HG03175 (cell line): Measurements from ENCODE around the gene SYMPK.

Experiments
- ATAC-seq: cut with Tn5 transposase; IDR thresholded peaks from one replicate; pipeline ENCODE4 v1.9.1; 2021; ENCODE audit warnings: mild to moderate bottlenecking, moderate library complexity; ENCODE audit not compliant: unreplicated experiment

Gene SYMPK

DNA sequence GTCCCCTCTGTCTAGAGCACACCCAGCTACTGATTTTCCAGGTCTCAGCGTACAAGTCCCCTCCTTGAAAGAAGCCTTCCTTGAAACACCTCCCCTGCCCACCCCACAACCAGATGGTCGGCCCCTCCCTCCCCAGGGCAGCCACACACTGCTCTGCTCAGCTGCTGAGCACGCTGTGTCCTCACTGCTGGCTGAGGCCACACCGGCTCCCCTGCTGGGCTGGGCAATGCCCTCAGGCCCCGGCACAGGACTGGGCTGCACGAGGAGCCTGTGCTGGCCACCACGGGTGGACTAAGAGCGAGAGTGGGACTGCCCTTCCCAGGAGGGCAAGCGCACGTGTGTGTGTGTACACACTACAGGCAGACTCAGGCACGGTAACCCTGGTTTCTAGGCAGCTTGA, 36.0 kb downstream of the SYMPK start:
- ATAC-seq = no peak

DNA sequence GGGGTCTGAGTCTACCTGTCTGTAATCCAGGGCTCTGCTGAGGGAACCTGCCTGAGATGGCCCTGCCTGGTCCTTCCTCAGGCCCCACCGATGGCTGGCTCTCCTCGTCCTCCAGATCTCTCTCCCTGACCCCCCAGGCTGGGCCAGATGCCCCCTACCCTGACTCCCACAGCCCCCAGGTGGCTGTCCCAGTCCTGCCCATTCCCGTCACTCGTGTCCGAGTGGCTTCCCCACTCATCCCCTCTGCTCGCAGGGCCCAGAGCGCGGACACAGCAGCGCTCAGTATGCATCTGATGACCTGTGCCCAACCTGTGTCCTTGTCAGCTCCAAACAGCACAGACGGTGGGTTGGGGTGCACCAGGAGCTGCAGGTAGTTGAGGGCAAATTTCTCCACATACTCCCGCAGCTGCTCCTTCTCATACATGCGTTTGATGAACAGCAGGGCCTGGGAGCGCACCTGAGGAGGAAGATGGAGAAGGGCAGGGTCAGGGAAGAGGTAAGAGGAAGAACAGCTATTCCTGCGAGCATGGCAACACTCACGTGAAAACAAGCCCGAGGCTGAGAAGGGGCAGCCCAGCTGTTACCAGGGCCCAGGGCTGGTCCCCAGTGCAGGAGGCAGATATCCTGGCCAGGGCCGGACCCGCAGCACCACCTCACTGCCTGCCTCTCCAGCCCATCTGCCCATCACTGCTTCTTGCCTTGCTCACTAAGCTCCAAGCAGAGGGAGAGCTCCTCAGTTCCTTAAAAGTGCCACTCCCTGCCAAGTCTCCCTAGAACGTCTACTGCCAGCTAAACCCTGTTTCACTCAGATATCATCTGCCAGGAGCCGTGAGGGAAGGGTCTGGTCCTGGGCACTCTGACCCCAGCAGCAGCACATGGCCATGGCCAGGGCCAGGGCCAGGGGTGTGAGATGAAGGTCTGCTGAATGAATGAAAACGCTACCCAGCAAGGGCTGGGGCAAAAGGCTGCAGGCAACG, 36.7 kb downstream of the SYMPK start:
- ATAC-seq = no peak

DNA sequence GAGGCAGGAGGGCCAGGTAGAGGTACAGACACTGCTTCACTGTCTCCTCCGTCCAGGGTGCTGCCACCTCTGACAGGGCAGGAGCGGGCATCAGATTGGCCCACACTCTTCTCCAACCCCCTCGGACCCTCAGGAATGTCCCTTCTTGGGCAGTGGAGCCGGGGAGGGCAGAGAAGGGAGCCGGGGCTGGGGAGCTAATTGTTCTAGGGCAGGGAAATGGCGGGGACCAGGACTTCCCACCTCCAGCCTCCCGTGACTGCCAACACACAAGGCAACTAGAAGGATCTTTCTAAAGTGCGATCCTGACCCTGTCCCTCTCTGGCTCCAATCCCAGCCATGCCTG, 37.7 kb downstream of the SYMPK start:
- no peak for ATAC-seq

- ATAC-seq = no peak
These were observed 38.2 kb downstream of the SYMPK start for GRCh38 chr19:45824531-45825262.

- ATAC-seq = no peak
These were observed 38.9 kb downstream of the SYMPK start for GRCh38 chr19:45824041-45824471.

- no peak for ATAC-seq
These were observed 39.8 kb downstream of the SYMPK start for GRCh38 chr19:45823182-45823581.

DNA sequence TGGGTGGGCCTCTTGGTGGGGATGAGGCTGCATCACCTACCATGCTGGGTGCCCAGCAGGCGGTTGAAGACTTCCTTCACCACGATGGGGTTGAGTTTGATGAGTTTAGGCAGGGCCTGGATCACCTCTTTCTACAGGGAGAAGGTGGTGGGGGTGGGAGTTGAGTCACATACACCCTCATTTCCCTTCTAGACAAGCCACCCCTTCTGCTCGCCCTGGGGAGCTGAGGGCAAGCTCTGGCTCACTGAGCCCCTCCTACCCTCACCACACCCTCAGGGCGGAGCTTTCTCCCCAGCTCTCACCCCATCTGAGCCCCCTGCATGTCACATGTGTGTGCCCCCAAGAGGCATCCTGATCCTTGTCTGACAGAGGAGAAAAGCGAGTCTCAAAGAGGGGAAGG, 40.2 kb downstream of the SYMPK start:
- no peak for ATAC-seq

DNA sequence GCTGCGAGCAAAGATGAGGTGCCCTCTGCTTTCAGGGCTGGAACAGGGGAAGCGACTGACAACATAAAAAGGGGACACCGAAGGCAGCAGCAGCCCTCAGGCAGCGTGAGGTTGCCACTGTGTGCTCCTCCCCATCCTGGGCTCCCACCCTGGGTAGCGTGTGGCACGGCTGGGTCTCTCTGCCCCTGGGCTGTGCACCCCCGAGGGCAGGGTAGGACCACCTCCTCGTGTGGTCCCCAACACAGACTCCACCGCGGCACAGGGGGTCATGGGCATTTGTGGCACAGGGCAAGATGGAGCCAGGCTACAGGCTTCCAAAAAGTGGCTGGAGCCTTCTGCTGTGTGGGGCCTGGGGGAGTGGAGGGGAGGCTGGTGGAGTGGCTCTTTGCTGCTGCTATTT, 41.4 kb downstream of the SYMPK start:
- no peak for ATAC-seq

- ATAC-seq = no peak
These were observed 41.8 kb downstream of the SYMPK start for GRCh38 chr19:45821103-45821521.

DNA sequence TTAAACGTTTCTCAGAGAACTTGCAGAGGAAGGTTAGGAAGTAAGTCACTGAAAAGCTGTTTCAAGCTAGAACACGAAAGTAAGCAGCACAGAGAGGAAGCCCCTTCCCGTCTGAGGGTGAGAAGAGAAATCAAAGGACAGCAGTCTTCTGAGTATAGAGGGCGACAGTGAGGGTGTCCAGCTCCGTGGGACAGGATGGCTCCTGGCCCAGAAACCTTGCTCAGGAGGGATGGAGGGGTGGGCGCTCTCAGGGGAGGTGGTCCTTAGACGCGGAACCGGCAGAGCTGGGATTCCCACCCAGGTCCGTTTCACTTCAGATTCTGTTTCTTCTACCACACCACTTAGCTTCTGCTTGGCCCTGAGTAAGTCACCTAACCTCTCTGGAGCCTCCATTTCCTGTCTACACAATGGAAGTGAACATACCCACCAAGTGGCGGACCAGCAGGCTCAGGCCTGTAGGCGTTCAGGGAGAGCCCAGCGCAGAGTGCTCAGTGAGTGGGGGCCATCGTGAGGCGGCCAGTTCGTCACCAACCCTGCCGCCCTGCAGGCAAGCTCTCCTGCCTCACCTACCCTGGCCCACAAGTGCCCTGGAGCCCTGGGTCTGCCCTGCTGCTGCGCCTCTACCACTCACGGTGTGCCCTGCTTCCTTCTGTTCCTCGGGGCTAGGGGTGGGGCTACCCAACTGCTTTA, 42.4 kb downstream of the SYMPK start:
- no peak for ATAC-seq

- no peak for ATAC-seq
These were observed 43.2 kb downstream of the SYMPK start for GRCh38 chr19:45819769-45820168.

DNA sequence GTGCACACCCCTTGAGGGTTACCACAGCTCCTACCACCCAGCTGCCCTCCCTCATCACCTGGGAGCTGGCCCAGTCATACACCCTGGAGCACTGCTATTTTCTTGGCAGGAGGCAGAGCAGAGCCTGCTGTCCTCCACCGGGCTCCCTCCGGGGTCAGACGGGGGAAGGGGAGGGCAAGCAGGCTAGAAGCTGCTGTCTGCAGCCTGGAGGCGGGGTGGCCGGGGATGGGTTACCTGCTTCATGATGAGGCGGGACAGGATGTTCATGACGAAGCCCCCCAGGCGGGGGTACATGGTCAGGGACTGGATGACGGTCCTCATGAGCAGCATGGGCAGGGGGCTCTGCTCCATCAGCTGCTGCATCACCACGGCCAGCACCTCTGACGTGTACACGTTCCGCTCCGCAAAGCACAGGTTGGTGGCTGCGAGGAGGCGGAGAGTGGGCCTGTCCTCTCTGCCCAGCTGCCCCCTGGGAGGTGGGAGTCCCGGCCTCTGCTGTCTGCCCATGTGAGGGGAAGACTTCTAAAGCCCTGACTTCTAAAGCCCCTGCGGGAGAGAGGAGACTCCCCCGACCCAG, 45.1 kb downstream of the SYMPK start:
- ATAC-seq = no peak

- ATAC-seq = peak; percentile 82
These were observed 45.8 kb downstream of the SYMPK start for GRCh38 chr19:45817010-45817724.

DNA sequence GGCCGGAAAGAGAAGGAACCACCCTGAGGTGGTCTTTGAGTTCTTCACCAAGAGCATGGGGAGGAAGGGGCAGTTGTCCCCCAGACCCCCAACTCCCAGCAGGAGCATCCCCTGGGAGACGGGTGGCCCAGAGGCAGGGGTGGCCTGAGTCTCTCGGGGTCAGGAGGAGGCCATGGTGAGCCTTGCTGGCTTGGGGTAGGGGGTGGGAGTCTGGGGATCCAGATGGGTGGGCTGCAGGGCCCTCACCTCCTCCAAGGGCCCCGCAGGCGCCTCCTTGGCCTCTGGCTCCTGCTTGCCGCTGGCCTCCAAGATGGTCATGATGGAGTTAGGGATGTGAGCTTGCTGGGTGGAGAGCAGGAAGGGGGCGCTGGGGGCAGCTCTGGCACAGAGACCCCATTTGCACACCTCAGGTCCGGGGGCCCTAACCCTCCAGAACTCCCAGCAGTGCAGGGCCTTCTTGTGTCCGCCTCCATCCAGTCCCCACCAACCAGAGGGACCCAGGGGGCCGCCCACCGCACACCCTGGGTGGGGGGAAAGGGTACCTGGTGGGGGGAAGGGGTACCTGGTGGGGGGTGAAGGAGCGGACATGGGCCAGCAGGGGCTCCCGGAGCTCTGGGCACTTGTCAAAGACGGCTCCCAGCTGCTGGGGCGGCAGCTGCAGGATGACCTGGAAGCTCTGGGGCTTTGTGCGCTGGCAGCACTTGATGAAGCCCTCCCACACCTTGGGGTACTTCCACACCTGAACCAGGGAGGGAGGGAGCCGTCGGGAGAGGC, 46.5 kb downstream of the SYMPK start:
- no peak for ATAC-seq

DNA sequence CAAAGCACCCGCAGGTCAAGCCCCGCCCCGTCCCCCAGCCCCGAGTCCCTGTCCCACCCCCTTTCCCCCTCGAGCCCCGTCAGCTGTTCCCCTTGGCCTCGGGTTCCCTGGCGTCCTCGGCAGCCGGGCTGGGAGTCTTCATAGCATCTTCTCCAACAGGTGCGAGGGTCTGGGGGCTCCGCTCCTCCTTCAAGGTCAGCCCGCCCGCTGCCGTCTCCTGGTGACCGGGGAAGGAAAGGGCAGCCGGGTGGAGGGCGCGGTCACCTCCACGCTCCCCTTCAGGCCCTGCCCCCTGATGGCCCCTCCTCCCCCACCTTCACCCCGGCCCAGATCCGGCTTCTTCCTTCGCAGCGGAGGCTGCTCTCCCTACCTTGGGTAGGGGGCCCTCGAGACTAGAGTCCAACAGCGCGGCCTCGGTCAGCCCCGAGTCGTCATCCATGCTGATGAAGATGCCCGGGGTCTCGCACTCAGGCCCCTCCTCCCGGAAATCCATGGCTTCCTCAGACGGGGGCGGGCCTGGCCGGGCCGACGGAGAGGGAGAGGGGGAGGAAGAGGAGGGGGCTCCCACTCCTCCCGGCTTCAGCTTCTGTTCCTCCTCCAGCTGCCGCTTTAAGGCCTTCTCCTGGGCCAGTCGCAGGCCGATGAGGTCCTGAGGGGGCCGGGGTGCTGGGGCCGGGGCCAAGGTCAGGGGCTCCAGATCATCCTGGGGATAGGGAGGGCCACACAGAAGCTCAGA, 47.3 kb downstream of the SYMPK start:
- ATAC-seq = no peak

- no peak for ATAC-seq
These were observed 48.0 kb downstream of the SYMPK start, which contains the start of gene RSPH6A for GRCh38 chr19:45814851-45815480. TSS of gene RSPH6A (minus strand) at chr19:45815308. CDS start at chr19:45815176, 132 bp downstream.

- no peak for ATAC-seq
These were observed 48.7 kb downstream of the SYMPK start for GRCh38 chr19:45814166-45814780.

GRCh38 chr19:45812297-45812696, 50.6 kb downstream of the SYMPK start:
- ATAC-seq = no peak
